ENCODE data around the gene CAMSAP1. TPM values are rescaled to one million over a fixed set of nuclear protein-coding genes. Genes with fewer than 3 reads are reported as not detected.

CAMSAP1 gene
- total RNA-seq, 2 experiments from 2014 or later: 30.4 to 33.0 TPM

Other genes starting within 250 kb of the CAMSAP1 start
- gene LCN9, start 244.2 kb downstream of the CAMSAP1 start, total RNA-seq (2014; rRNA removed; shearing (Covaris generic)): not detected in 2 replicates
- gene LCN9, start 244.2 kb downstream of the CAMSAP1 start, total RNA-seq (2022): not detected in 2 replicates
- not detected in 2 replicates for gene SOHLH1, start 208.1 kb downstream of the CAMSAP1 start, total RNA-seq (2014; rRNA removed; shearing (Covaris generic))
- gene SOHLH1, start 208.1 kb downstream of the CAMSAP1 start, total RNA-seq (2022): not detected in 2 replicates
- not detected in 2 replicates for gene KCNT1, start 205.4 kb downstream of the CAMSAP1 start, total RNA-seq (2014; rRNA removed; shearing (Covaris generic))
- not detected in 2 replicates for gene KCNT1, start 205.4 kb downstream of the CAMSAP1 start, total RNA-seq (2022)
- 59.2 and 75.7 TPM in 2 replicates for gene UBAC1, start 53.8 kb upstream of the CAMSAP1 start, total RNA-seq (2014; rRNA removed; shearing (Covaris generic))
- gene UBAC1, start 53.8 kb upstream of the CAMSAP1 start, total RNA-seq (2022): 42.3 and 42.4 TPM in 2 replicates
- gene NACC2, start 187.7 kb upstream of the CAMSAP1 start, total RNA-seq (2014; rRNA removed; shearing (Covaris generic)): 0.21 and 0.38 TPM in 2 replicates
- gene NACC2, start 187.7 kb upstream of the CAMSAP1 start, total RNA-seq (2022): 0.63 and 0.72 TPM in 2 replicates
- 38.4 and 51.0 TPM in 2 replicates for gene TMEM250, start 211.3 kb upstream of the CAMSAP1 start, total RNA-seq (2014; rRNA removed; shearing (Covaris generic))
- 50.5 and 53.8 TPM in 2 replicates for gene TMEM250, start 211.3 kb upstream of the CAMSAP1 start, total RNA-seq (2022)

Measured in OCI-LY7 (cell line).